Tibial nerve (tissue), 4 donors: ENCODE results near the gene LCP1.

Source experiments
- CTCF ChIP-seq, 5 experiments: fragments of 200-600 bp in 3 of 5; fragments of 450-650 bp in 2 of 5; sonication (generic) in 3 of 5; IDR thresholded peaks; one replicate each; pipeline ENCODE4 v1.5.1; 2016 to 2019; ENCODE audit warnings: antibody characterized with exemption in 5 of 5, mild to moderate bottlenecking in 3 of 5, moderate library complexity in 2 of 5
- EP300 ChIP-seq, 2 donors: sonication (generic); formaldehyde crosslinking; IDR thresholded peaks; one replicate each; pipeline ENCODE4 v1.6.1; 2017; ENCODE audit warnings: antibody characterized with exemption in 2 of 2, mild to moderate bottlenecking in 1 of 2
- POLR2A ChIP-seq, 2 donors: fragments of 450-650 bp; IDR thresholded peaks; one replicate each; pipeline ENCODE4 v1.6.1; 2017; ENCODE audit warnings: antibody characterized with exemption in 2 of 2, mild to moderate bottlenecking in 2 of 2, moderate library complexity in 2 of 2

DNA sequence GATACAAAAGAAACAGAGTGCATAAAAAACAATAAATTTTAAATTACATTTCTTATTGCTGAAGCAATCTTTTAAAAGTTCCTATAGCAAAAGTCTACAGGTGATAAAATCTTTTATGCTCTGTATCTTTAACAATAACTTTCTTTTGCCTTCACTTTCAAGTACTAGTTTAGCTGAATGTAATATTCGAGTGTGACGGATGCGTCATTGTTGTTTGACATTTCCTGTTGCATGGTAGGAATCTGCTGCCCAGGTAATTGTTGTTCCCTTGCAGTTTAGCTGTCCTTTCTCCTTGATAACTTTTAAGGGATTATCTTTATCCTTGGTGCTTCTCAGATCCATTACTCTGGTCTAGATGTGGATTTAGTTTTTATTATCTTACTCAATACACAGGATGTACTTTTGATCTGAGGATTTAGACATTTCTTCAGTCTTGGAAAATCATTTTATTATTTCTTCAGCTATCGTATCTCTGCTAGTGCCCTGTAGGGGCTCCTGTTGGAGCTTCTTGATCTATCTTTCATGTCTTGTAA, 75.1 kb downstream of the LCP1 start:
- TF ChIP-seq CTCF (IDR thresholded peaks at IDR 0.05) (no peak), POLR2A (IDR thresholded peaks at IDR 0.05) (no peak), EP300 (IDR thresholded peaks at IDR 0.05) (no peak)
